Measurements from ENCODE around the gene CRELD1.
A peak's percentile ranks its signal among the peaks of the same experiment; 100 is the strongest.
"Not testable (repeated sequence)": the region's sequence is repeated elsewhere in the genome, so short reads cannot be mapped to it uniquely, and the experiment has no call there.

CRELD1 gene

GRCh38 chr3:9934993-9935392, 1.4 kb downstream of the CRELD1 start:
- DNase-seq (ENCODE audit: low read depth, low spot score), result no peak

DNA sequence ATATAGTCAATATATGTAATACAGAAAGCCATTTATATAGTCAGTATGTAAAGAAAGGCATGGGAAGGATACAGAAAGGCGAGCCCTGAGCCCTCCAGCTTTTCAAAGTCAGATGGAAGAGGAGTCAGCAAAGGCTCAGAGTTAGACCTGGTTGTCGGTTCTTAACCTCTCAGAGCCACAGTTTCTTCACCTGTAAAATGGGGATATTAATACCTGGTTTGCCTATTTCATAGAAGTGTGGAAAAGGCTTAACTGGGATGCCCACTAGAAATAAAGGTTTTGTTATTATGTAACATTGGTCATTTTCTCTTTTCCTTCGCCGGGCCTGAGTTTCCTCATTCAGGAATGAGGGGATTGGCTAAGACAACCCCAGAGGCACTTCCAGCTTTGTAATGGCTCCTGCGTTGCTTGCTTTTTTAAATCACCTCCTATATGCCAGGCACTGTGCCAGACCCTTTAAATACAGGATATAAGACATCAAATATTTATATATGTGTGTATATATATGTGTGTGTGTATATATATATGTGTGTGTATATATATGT, 2.4 kb downstream of the CRELD1 start:
- DNase-seq (ENCODE audit: low read depth, low spot score), result no peak

- no peak for DNase-seq (ENCODE audit: low read depth, low spot score)
Measured at GRCh38 chr3:9937486-9938238, 4.0 kb downstream of the CRELD1 start.

DNA sequence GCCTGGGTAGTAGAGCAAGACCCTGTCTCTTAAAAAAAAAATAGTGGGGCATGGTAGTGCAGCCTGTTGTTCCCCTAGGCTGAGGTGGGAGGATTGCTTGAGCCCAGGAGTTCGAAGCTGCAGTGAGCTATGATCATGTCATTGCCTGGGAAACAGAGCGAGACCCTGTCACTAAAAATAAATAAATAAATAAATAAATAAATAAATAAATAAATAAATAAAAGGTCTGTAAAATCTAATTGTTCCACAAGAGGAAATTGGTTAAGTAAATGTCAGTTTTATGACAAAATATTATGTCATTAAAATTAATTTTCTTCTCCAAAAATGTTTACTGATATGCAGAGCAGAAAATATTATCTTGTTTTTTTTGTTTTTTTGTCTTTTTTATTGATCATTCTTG, 5.3 kb downstream of the CRELD1 start:
- DNase-seq (ENCODE audit: low read depth, low spot score), result no peak

DNA sequence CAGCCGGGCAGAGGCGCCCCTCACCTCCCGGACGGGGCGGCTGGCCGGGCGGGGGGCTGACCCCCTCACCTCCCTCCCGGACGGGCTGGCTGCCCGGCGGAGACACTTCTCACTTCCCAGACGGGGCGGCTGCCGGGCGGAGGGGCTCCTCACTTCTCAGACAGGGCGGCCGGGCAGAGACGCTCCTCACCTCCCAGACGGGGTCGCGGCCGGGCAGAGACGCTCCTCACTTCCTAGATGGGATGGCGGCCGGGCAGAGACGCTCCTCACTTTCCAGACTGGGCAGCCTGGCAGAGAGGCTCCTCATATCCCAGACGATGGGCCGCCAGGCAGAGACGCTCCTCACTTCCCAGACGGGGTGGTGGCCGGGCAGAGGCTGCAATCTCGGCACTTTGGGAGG, 6.3 kb downstream of the CRELD1 start:
- DNase-seq (ENCODE audit: low read depth, low spot score), result not testable (repeated sequence)

GRCh38 chr3:9940746-9941145, 7.1 kb downstream of the CRELD1 start:
- DNase-seq (ENCODE audit: low read depth, low spot score), result no peak

DNA sequence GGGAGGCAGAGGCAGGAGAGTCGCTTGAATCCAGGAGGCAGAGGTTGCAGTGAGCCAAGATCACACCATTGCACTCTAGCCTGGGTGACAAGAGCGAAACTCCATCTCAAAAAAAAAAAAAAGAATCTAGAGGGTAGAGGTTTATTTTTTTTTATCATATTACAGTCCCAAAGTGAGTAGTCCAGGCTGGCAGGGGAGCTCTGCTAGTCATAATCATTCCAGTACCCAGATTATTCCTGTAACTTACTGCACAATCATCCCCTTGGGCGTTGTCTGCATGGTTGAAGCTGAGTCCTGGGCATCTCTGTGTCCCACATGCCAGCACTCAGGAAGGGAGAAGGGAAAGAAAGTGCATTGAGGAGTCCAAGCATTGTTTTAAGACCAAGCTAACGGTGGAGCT, 8.5 kb downstream of the CRELD1 start:
- DNase-seq (ENCODE audit: low read depth, low spot score), result no peak

- DNase-seq (ENCODE audit: low read depth, low spot score), result no peak
Measured at GRCh38 chr3:9942934-9943690, 9.5 kb downstream of the CRELD1 start.

GRCh38 chr3:9944271-9944670, 10.6 kb downstream of the CRELD1 start:
- no peak for DNase-seq (ENCODE audit: low read depth, low spot score)

- no peak for DNase-seq (ENCODE audit: low read depth, low spot score)
Measured at GRCh38 chr3:9945358-9945757, 11.7 kb downstream of the CRELD1 start.

- DNase-seq (ENCODE audit: low read depth, low spot score), result peak; percentile 97
Measured at GRCh38 chr3:9946112-9947024, 12.7 kb downstream of the CRELD1 start.

DNA sequence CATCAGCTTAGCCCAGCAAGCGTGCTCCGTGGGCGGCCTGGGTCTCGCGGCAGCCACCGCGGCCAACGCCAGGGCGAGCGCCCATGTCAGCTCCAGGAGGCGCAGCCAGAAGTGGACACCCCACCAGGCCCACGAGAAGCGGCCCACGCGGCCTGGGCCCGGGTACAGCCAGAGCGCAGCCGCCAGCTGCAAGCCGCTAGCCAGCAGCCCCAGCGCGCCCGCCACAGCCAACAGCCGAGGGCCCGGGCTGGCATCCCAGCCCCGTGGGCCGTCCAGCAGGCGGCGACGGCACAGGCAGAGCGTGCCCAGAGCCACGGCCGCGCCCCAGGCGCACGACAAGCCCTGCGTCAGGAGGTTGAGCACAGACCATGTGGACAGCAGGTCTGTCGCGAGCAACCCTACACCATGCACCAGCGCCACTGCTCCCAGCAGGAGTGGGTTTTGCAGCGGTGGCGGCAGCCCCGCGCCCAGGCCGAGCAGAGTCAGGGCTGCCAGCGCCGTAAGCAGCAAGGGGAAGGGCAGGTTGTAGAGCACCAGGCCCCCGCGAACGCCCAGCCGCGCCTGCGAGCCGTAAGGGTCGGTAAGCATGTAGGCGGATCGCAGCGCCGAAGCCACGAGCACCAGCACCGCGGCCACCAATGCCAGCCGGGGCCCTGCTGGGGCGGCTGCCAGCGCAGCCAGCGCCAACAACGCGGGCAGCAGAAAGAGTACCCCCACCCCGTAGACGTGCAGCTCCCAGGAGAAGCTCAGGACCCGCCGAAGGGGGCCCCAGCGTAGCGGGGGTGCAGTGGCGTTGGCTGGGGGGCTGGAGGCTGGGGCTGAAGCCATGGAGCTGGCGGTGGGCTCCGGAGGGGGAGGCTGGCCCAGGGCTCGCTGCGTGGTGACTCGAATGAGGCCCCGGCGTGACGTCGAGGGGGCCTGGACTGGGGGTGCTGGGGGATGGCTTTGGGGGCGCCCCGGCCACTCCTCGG, 13.7 kb downstream of the CRELD1 start:
- DNase-seq (ENCODE audit: low read depth, low spot score), result peak; percentile 88

- no peak for DNase-seq (ENCODE audit: low read depth, low spot score)
Measured at GRCh38 chr3:9948586-9948985, 15.0 kb downstream of the CRELD1 start.

DNA sequence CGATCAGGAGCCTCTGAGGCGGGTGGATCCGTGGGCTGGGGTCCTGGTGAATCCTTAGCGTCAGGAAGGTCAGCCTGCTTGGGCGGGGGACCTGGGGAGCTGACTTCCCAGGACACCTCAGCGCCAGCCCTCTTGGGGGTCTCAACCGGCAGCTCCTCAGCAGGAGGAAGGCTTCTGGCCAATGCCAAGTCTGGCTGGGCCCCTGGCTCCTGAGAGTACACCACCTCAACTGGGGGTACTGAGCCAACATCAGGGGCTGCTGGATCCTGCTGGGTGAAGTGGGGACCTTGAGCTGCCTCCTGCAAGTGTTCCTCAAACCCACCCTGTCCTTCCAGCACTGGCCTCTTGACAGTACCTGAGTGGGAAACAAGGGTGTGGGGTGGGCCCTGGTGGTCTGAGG, 15.5 kb downstream of the CRELD1 start:
- DNase-seq (ENCODE audit: low read depth, low spot score), result no peak

GRCh38 chr3:9949626-9950025, 16.0 kb downstream of the CRELD1 start:
- no peak for DNase-seq (ENCODE audit: low read depth, low spot score)

DNA sequence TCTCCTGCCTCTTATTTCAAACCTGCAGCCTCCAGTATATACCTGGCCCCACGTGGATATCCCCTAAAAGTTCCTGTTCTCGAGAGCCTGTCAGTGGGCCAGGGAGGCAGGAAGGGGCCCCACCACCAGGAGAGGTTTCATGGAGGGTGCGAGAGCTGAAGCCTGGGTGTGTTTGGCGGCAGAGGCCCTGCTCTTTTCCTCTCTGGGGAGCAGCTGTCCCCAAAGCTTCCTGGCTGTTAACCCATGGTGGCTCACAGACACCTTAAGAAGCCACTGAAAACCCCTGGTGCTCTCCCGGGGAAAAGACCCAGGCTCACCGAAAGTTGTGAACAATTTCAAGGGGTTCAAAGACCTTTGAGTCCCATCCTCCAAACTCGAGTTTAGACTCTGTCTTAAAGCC, 17.5 kb downstream of the CRELD1 start:
- DNase-seq (ENCODE audit: low read depth, low spot score), result no peak

GRCh38 chr3:9951598-9951961, 17.9 kb downstream of the CRELD1 start:
- DNase-seq (ENCODE audit: low read depth, low spot score), result no peak

GRCh38 chr3:9951962-9952805, 18.6 kb downstream of the CRELD1 start, which contains the start of gene PRRT3:
TSS of gene PRRT3 (minus strand) at chr3:9952408. CDS start at chr3:9950115, 2,293 bp downstream.
- DNase-seq (ENCODE audit: low read depth, low spot score), result peak; percentile 77

- DNase-seq (ENCODE audit: low read depth, low spot score), result peak; percentile 32
Measured at GRCh38 chr3:9955067-9955502, 21.5 kb downstream of the CRELD1 start.
